ENCODE data around the gene WASF3. TPM values are rescaled to one million over a fixed set of nuclear protein-coding genes. Genes with fewer than 3 reads are reported as not detected.

WASF3 gene
- total RNA-seq, 1 donor from 2014 or later = 106 TPM

- TF ChIP-seq EZH2 (IDR thresholded peaks at IDR 0.05) (no peak), CTCF (IDR thresholded peaks at IDR 0.05) (no peak), EZH2phosphoT487 (IDR thresholded peaks at IDR 0.05) (no peak)
- Mint-ChIP-seq H3K27ac (no peak overlapping the region), H3K4me3 (no peak overlapping the region), H3K27me3 (ENCODE audit: insufficient read depth, low read depth) (peaks cover 3% of the 10 kb centered on the region), H3K9me3 (no peaks in the 10 kb centered on the region), H3K36me3 (peaks cover 36% of the 10 kb centered on the region), H3K4me1 (peaks cover 16% of the 10 kb centered on the region)
- peaks cover 12% of the 10 kb centered on the region for H4K20me1 ChIP-seq (ENCODE audit: low read depth)
- H3K4me3 ChIP-seq = no peak overlapping the region
- H3K4me2 ChIP-seq = peak overlapping the region; percentile 52
- peak; percentile 77 for DNase-seq (ENCODE audit: low spot score)
- H3K4me1 ChIP-seq = peaks cover 18% of the 10 kb centered on the region
- H3K9ac ChIP-seq = peak overlapping the region; percentile 8
- peaks cover 7% of the 10 kb centered on the region for H3K36me3 ChIP-seq
- no peaks in the 10 kb centered on the region for H3K27me3 ChIP-seq
- peak overlapping the region; percentile 70 for H3K27ac ChIP-seq
- H3K79me2 ChIP-seq (ENCODE audit: low read depth) = no peaks in the 10 kb centered on the region
- H3K9me3 ChIP-seq (ENCODE audit: low read depth) = no peaks in the 10 kb centered on the region
- no peak overlapping the region for H2AFZ ChIP-seq (replicated peaks)
- H3F3A ChIP-seq (ENCODE audit: low read depth) = peaks cover 5% of the 10 kb centered on the region
Observed at GRCh38 chr13:26680123-26680450, 122.6 kb downstream of the WASF3 start.

- Mint-ChIP-seq H3K27ac (no peak overlapping the region), H3K4me1 (peaks cover 16% of the 10 kb centered on the region)
- peak overlapping the region; percentile 52 for H3K4me2 ChIP-seq
Observed at GRCh38 chr13:26680572-26680971, 123.1 kb downstream of the WASF3 start.

GRCh38 chr13:26681036-26681435, 123.6 kb downstream of the WASF3 start:
- H4K20me1 ChIP-seq (ENCODE audit: low read depth) = peaks cover 6% of the 10 kb centered on the region
- H3K27me3 ChIP-seq = no peaks in the 10 kb centered on the region
- no peak overlapping the region for H3K27ac ChIP-seq
- peaks cover 7% of the 10 kb centered on the region for H3K36me3 ChIP-seq
- Mint-ChIP-seq H3K4me3 (no peak overlapping the region), H3K4me1 (peaks cover 16% of the 10 kb centered on the region), H3K27me3 (ENCODE audit: insufficient read depth, low read depth) (peaks cover 3% of the 10 kb centered on the region), H3K27ac (no peak overlapping the region), H3K9me3 (no peaks in the 10 kb centered on the region), H3K36me3 (peaks cover 34% of the 10 kb centered on the region)
- peaks cover 18% of the 10 kb centered on the region for H3K4me1 ChIP-seq
- H3K9me3 ChIP-seq (ENCODE audit: low read depth) = no peaks in the 10 kb centered on the region
- H3K9ac ChIP-seq = no peak overlapping the region
- no peaks in the 10 kb centered on the region for H3K79me2 ChIP-seq (ENCODE audit: low read depth)
- no peak overlapping the region for H3K4me2 ChIP-seq
- H3K4me3 ChIP-seq = no peak overlapping the region
- no peak for DNase-seq (ENCODE audit: low spot score)
- no peak overlapping the region for H2AFZ ChIP-seq (replicated peaks)
- peaks cover 5% of the 10 kb centered on the region for H3F3A ChIP-seq (ENCODE audit: low read depth)
- TF ChIP-seq EZH2 (IDR thresholded peaks at IDR 0.05) = no peak
- TF ChIP-seq CTCF (IDR thresholded peaks at IDR 0.05) = no peak
- TF ChIP-seq EZH2phosphoT487 (IDR thresholded peaks at IDR 0.05) = no peak

More at GRCh38 chr13:26680572-26680971, 123.1 kb downstream of the WASF3 start:
- Histone ChIP-seq H2AFZ (replicated peaks) (no peak overlapping the region), H3K79me2 (ENCODE audit: low read depth) (no peaks in the 10 kb centered on the region), H3K36me3 (peaks cover 7% of the 10 kb centered on the region), H4K20me1 (ENCODE audit: low read depth) (peaks cover 10% of the 10 kb centered on the region), H3F3A (ENCODE audit: low read depth) (peaks cover 5% of the 10 kb centered on the region), H3K9me3 (ENCODE audit: low read depth) (no peaks in the 10 kb centered on the region), H3K4me3 (no peak overlapping the region), H3K4me1 (peaks cover 18% of the 10 kb centered on the region), H3K27me3 (no peaks in the 10 kb centered on the region), H3K27ac (no peak overlapping the region), H3K9ac (no peak overlapping the region)
- no peak for DNase-seq (ENCODE audit: low spot score)
- TF ChIP-seq EZH2 (IDR thresholded peaks at IDR 0.05) (no peak), CTCF (IDR thresholded peaks at IDR 0.05) (no peak), EZH2phosphoT487 (IDR thresholded peaks at IDR 0.05) (no peak)
- H3K9me3 Mint-ChIP-seq = no peaks in the 10 kb centered on the region
- H3K27me3 Mint-ChIP-seq (ENCODE audit: insufficient read depth, low read depth) = peaks cover 3% of the 10 kb centered on the region
- H3K4me3 Mint-ChIP-seq = no peak overlapping the region
- peaks cover 37% of the 10 kb centered on the region for H3K36me3 Mint-ChIP-seq
